ENCODE data around the gene ARF6. TPM values are rescaled to one million over a fixed set of nuclear protein-coding genes. Genes with fewer than 3 reads are reported as not detected.
"Not testable (repeated sequence)": the region's sequence is repeated elsewhere in the genome, so short reads cannot be mapped to it uniquely, and the experiment has no call there.

The ARF6 gene
- total RNA-seq, 1 experiment from 2014 or later, result 88.8 TPM

DNA sequence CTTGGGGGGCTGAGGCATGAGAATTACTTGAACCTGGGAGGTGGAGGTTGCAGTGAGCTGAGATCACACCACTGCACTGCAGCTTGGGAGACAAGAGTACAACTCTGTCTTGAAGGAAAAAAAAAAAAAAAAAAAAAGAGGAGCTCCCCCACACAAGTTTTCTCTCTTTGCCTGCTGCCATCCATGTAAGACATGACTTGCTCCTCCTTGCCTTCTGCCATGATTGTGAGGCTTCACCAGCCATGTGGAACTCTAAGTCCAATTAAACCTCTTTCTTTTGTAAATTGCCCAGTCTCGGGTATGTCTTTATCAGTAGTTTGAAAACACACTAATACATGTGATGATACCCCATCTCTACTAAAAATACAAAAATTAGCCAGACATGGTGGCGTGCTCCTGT, 46.3 kb downstream of the ARF6 start:
- H3K27me3 ChIP-seq (ENCODE audit: insufficient read depth, low read length); POLR2A ChIA-PET; intact Hi-C loops (cut with micrococcal nuclease); CTCF ChIA-PET; H3K36me3 ChIP-seq (ENCODE audit: control insufficient read depth in 1 of 2, insufficient read depth in 2 of 2, low read length in 2 of 2); H3K9me3 ChIP-seq (ENCODE audit: control insufficient read depth in 1 of 2, insufficient read depth in 1 of 2, low read depth in 1 of 2, low read length in 2 of 2); H2AFZ ChIP-seq (ENCODE audit: low read depth, low read length, poor library complexity, severe bottlenecking); H3K9ac ChIP-seq (ENCODE audit: low read length); RAD21 ChIA-PET (ENCODE audit: low non-redundant PET in 1 of 2, low total read pairs in 2 of 2, uncharacterized antibody in 2 of 2, unreplicated experiment in 2 of 2); H3K79me2 ChIP-seq (ENCODE audit: insufficient read depth, low read length); DNase-seq (ENCODE audit: low read depth, low spot score); H3K4me1 ChIP-seq (ENCODE audit: control insufficient read depth in 1 of 2, insufficient read depth in 2 of 2, low read length in 2 of 2); H4K20me1 ChIP-seq (ENCODE audit: insufficient read depth); H3K9me2 ChIP-seq (ENCODE audit: insufficient read depth); ATAC-seq; H3K4me3 ChIP-seq (replicated peaks in 1 of 2; ENCODE audit: low read depth in 1 of 2, low read length in 2 of 2); H3K27ac ChIP-seq (ENCODE audit: low read depth, low read length); BruUV-seq (replicated peaks); H3K4me2 ChIP-seq (ENCODE audit: low read length): not testable (repeated sequence)

DNA sequence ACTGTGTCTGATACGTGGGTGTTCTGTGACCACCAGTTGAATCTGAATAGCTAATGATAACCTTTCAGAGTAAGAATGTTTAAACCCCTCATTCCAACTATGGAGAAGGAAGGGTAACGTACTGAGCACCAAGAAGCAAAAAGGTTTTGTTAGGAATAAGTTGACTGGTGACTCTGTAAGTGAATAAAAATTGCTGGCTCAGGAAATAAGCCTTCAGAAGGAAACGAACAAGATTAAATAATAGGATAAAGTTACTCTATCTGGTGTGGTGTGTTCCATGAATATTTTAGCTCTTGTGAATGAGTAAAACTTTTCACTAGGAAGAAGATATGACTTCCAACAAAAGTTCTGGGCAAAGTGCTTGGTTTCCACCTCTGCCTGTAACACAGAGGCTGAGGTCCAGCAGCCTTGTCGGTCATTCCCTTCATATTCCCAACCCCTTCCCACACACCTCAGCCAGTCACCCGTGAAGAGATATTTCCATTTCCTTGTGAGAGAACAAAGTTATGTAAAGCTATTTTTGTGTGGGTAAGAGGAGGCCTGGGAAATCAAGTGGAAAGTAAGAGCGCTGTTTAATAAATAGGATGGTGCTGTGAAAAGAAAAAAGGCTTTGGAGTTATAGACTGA, 47.1 kb downstream of the ARF6 start:
- CTCF ChIA-PET, result no interaction called here
- Histone ChIP-seq H3K4me3 (replicated peaks in 1 of 2; ENCODE audit: low read depth in 1 of 2, low read length in 2 of 2) (no peak overlapping the region), H3K27ac (ENCODE audit: low read depth, low read length) (no peak overlapping the region), H3K79me2 (ENCODE audit: insufficient read depth, low read length) (no peaks in the 10 kb centered on the region), H3K4me1 (ENCODE audit: control insufficient read depth in 1 of 2, insufficient read depth in 2 of 2, low read length in 2 of 2) (no peaks in the 10 kb centered on the region), H3K9me2 (ENCODE audit: insufficient read depth) (no peaks in the 10 kb centered on the region), H2AFZ (ENCODE audit: low read depth, low read length, poor library complexity, severe bottlenecking) (no peak overlapping the region), H3K9me3 (ENCODE audit: control insufficient read depth in 1 of 2, insufficient read depth in 1 of 2, low read depth in 1 of 2, low read length in 2 of 2) (no peaks in the 10 kb centered on the region), H4K20me1 (ENCODE audit: insufficient read depth) (no peaks in the 10 kb centered on the region), H3K36me3 (ENCODE audit: control insufficient read depth in 1 of 2, insufficient read depth in 2 of 2, low read length in 2 of 2) (no peaks in the 10 kb centered on the region; a peak in 1 of 4 replicates), H3K4me2 (ENCODE audit: low read length) (no peak overlapping the region), H3K27me3 (ENCODE audit: insufficient read depth, low read length) (no peaks in the 10 kb centered on the region), H3K9ac (ENCODE audit: low read length) (no peak overlapping the region)
- TF ChIP-seq RAD21 (IDR thresholded peaks at IDR 0.05; ENCODE audit: low read depth) (no peak), ELF1 (IDR thresholded peaks at IDR 0.05; ENCODE audit: borderline replicate concordance, low read depth) (no peak), POLR2A (IDR thresholded peaks at IDR 0.05; ENCODE audit: borderline replicate concordance, extremely low read depth, insufficient read depth, insufficient read length) (no peak)
- no TSS peak for BruUV-seq (replicated peaks)
- RAD21 ChIA-PET (ENCODE audit: low non-redundant PET in 1 of 2, low total read pairs in 2 of 2, uncharacterized antibody in 2 of 2, unreplicated experiment in 2 of 2), result no interaction called here
- POLR2A ChIA-PET, result no interaction called here
- ATAC-seq, result no peak
- intact Hi-C loops (cut with micrococcal nuclease), result no loop called here
- DNase-seq (ENCODE audit: low read depth, low spot score), result no peak

Data from HCT116 (cell line).